Gastroesophageal sphincter (tissue), 3 donors: ENCODE data around the gene GPR151.

Experiments used
- CTCF ChIP-seq, 4 experiments: fragments of 200-600 bp in 2 of 4; fragments of 450-650 bp in 2 of 4; sonication (generic) in 1 of 4; IDR thresholded peaks; one replicate each; pipeline ENCODE4 v1.5.1; 2017 to 2019; ENCODE audit warnings: antibody characterized with exemption in 4 of 4, mild to moderate bottlenecking in 2 of 4, moderate library complexity in 2 of 4
- EP300 ChIP-seq: sonication (generic); formaldehyde crosslinking; IDR thresholded peaks from one replicate; pipeline ENCODE4 v1.6.1; 2017; ENCODE audit warnings: antibody characterized with exemption, mild to moderate bottlenecking
- POLR2A ChIP-seq, 2 donors: fragments of 450-650 bp; IDR thresholded peaks; one replicate each; pipeline ENCODE4 v1.6.1; 2017; ENCODE audit warnings: antibody characterized with exemption in 2 of 2, mild to moderate bottlenecking in 2 of 2, moderate library complexity in 1 of 2
- POLR2AphosphoS5 ChIP-seq: sonication (generic); formaldehyde crosslinking; IDR thresholded peaks from one replicate; pipeline ENCODE4 v1.6.1; 2017; ENCODE audit warnings: antibody characterized with exemption

DNA sequence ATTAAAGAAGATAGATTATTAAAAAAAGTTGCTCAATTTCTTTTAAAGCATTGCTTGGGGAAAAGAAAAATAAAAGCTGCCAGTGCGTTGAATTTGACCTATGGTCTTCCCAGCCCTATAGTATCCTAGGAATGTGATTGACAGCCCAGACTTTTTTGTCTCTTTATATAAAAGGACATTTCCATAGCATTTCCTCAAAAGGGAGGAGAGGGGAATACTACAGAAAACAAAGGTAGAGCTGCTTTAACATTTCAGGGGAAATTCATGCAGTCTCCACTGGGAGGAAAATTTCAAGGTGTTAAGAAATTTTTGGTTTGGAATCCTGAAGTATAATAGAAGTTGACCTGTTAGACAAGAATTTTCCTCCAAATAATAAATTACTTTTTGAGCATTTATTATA, 17.9 kb upstream of the GPR151 start:
- no peak for TF ChIP-seq EP300
- TF ChIP-seq CTCF (IDR thresholded peaks at IDR 0.05), result no peak
- no peak for TF ChIP-seq POLR2AphosphoS5
- no peak for TF ChIP-seq POLR2A (IDR thresholded peaks at IDR 0.05)
